HepG2 (cell line): Measurements from ENCODE around the gene ALKBH4. TPM values are rescaled to one million over a fixed set of nuclear protein-coding genes. Genes with fewer than 3 reads are reported as not detected.

Experiments
- ATRX ChIP-seq: sonication (generic); formaldehyde crosslinking; IDR thresholded peaks from 2 replicates; pipeline ENCODE4 v1.4.0; 2020; ENCODE audit warnings: missing genetic modification reagents, borderline replicate concordance
- GTF2F1 ChIP-seq: fragments of 150-350 bp; IDR thresholded peaks from 2 replicates; pipeline ENCODE4 v1.6.1; 2014; ENCODE audit warnings: low read length
- IRF2 ChIP-seq: IDR thresholded peaks from 2 replicates; pipeline ENCODE4 v1.6.1; 2018; ENCODE audit warnings: missing genetic modification reagents, missing compliant biosample characterization
- ZBTB40 ChIP-seq, 2 experiments: fragments of 450-650 bp in 1 of 2; sonication (generic) in 1 of 2; formaldehyde crosslinking in 1 of 2; IDR thresholded peaks; 2 replicates each; pipeline versions ENCODE4 v1.6.1 to v1.8.0; 2016 to 2022; ENCODE audit warnings: antibody characterized with exemption in 1 of 2, mild to moderate bottlenecking in 1 of 2, missing genetic modification reagents in 1 of 2
- ZBTB7B ChIP-seq: sonication (generic); formaldehyde crosslinking; IDR thresholded peaks from 2 replicates; pipeline ENCODE4 v1.4.0; 2020; ENCODE audit warnings: missing genetic modification reagents
- ZNF143 ChIP-seq: sonication (generic); formaldehyde crosslinking; IDR thresholded peaks from 2 replicates; pipeline ENCODE4 v1.4.0; 2020; ENCODE audit warnings: missing genetic modification reagents
- ZNF235 ChIP-seq: sonication (generic); formaldehyde crosslinking; IDR thresholded peaks from 2 replicates; pipeline ENCODE4 v1.8.1; 2023; ENCODE audit warnings: mild to moderate bottlenecking, missing genetic modification reagents, borderline replicate concordance
- ZNF34 ChIP-seq: sonication (generic); formaldehyde crosslinking; IDR thresholded peaks from 2 replicates; pipeline ENCODE4 v1.4.0; 2020; ENCODE audit warnings: mild to moderate bottlenecking, missing genetic modification reagents, borderline replicate concordance
- ZNF607 ChIP-seq: sonication (generic); formaldehyde crosslinking; IDR thresholded peaks from 2 replicates; pipeline ENCODE4 v1.5.1; 2020; ENCODE audit warnings: missing genetic modification reagents, mild to moderate bottlenecking, borderline replicate concordance
- ZNF7 ChIP-seq: IDR thresholded peaks from 2 replicates; pipeline ENCODE4 v1.6.1; 2016; ENCODE audit warnings: missing biosample characterization, missing genetic modification reagents
- ZNF747 ChIP-seq: sonication (generic); formaldehyde crosslinking; IDR thresholded peaks from 2 replicates; pipeline ENCODE4 v1.8.1; 2023; ENCODE audit warnings: missing genetic modification reagents, mild to moderate bottlenecking, borderline replicate concordance
- polyA plus RNA-seq, 8 experiments: library from polyadenylated mRNA; depleted of rRNA in 3 of 8; stranded (reverse) in 7 of 8; unstranded in 1 of 8; fragments of >200 nt; fragmentation: Illumina TruSeq in 4 of 8; extraction: Trizol in 4 of 8; gene quantifications; 2 replicates each; pipeline versions ENCODE4 v1.2.1 to v1.2.3, GENCODE V29; 2011 to 2016; ENCODE audit warnings: low read depth in 4 of 8, missing spikeins in 1 of 8, mixed read lengths in 1 of 8; ENCODE audit not compliant: insufficient read depth in 1 of 8
- total RNA-seq, 5 experiments: library from RNA; depleted of rRNA; stranded (reverse); fragments of >200 nt; fragmentation: Illumina TruSeq; extraction: Trizol; gene quantifications; 2 replicates each; pipeline ENCODE4 v1.2.3, GENCODE V29; 2016; ENCODE audit warnings: low read depth in 1 of 5
- TF ChIP-seq, protein P1 (sequence below), 2 experiments: sonication (generic) in 1 of 2; formaldehyde crosslinking in 1 of 2; IDR thresholded peaks; 2 replicates each; pipeline versions ENCODE4 v1.6.1 to v1.9.0; 2014 to 2022; ENCODE audit warnings: antibody characterized with exemption in 1 of 2, borderline replicate concordance in 1 of 2, inconsistent platforms in 1 of 2, low read depth in 1 of 2, missing genetic modification reagents in 1 of 2

ALKBH4 gene
- total and polyA plus RNA-seq, 2 of the 13 experiments (the other 11 are each of a cell fraction or from before 2014, with no cell fraction given): 2.6 to 8.8 TPM

DNA sequence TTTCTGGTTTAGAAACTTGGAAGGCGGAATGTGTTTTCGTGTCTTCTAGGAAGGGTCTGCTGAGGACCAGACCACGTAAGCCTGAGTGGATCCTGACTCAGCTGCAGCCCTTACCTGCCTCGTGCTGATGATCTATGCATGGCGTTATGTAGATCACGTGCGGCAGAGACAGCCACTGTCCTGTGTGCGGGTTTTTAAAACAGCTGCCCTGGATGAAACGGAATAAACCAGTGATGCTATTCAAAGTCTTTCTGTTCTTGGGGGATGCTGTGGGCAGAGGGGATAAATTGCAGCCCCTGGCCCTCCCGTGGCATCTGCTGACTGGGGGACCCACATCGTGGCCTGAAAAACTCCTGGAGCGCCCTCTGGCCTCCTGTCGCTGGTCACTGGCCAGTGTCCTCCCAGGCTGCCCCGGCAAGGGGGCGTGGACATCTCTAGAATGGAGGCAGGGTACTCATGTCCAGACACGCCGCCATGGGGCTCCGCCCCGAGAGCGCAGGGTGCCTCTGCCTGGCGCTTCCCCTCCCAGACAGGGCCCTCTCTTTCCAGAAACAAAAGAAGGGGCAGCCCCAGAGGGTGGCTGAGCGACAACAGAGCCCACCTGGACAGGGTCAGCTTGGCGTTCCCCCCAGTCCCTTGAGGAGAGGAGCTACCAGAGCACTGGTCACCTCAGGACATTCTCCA, 13.2 kb downstream of the ALKBH4 start (continued):
- TF ChIP-seq, protein P1, sequence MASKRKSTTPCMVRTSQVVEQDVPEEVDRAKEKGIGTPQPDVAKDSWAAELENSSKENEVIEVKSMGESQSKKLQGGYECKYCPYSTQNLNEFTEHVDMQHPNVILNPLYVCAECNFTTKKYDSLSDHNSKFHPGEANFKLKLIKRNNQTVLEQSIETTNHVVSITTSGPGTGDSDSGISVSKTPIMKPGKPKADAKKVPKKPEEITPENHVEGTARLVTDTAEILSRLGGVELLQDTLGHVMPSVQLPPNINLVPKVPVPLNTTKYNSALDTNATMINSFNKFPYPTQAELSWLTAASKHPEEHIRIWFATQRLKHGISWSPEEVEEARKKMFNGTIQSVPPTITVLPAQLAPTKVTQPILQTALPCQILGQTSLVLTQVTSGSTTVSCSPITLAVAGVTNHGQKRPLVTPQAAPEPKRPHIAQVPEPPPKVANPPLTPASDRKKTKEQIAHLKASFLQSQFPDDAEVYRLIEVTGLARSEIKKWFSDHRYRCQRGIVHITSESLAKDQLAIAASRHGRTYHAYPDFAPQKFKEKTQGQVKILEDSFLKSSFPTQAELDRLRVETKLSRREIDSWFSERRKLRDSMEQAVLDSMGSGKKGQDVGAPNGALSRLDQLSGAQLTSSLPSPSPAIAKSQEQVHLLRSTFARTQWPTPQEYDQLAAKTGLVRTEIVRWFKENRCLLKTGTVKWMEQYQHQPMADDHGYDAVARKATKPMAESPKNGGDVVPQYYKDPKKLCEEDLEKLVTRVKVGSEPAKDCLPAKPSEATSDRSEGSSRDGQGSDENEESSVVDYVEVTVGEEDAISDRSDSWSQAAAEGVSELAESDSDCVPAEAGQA (IDR thresholded peaks at IDR 0.05; ENCODE audit: low read depth): peak; percentile 32; the same call in 1 of the 2 replicates
- TF ChIP-seq, protein P1 (CRISPR knock-in tag; IDR thresholded peaks at IDR 0.05; ENCODE audit: borderline replicate concordance): no peak
- TF ChIP-seq ZNF7 (CRISPR knock-in tag) (no peak), ZBTB40 (IDR thresholded peaks at IDR 0.05) (no peak), ZBTB40 (CRISPR knock-in tag; IDR thresholded peaks at IDR 0.05) (no peak), ZNF607 (CRISPR knock-in tag) (no peak), ZBTB7B (CRISPR knock-in tag) (0 out of 2 replicates have a peak, but pooled peaks have one; percentile 31), ZNF235 (no peak), ZNF34 (no peak), IRF2 (CRISPR knock-in tag) (no peak), ATRX (no peak), ZNF747 (CRISPR knock-in tag) (no peak), ZNF143 (peak; percentile 66), GTF2F1 (no peak)
